ENCODE results near the gene BNC2.

Gene BNC2

GRCh38 chr9:16745359-16745758 is 125.1 kb downstream of the BNC2 start:
- Histone ChIP-seq H3K36me3 (ENCODE audit: low read depth) (no peaks in the 10 kb centered on the region), H3K4me3 (ENCODE audit: severe bottlenecking) (no peak overlapping the region), H3K27ac (ENCODE audit: poor library complexity, severe bottlenecking) (no peak overlapping the region), H3K9me3 (ENCODE audit: severe bottlenecking) (no peaks in the 10 kb centered on the region), H3K27me3 (ENCODE audit: insufficient read depth, poor library complexity, severe bottlenecking) (no peaks in the 10 kb centered on the region), H3K4me1 (ENCODE audit: insufficient read depth, poor library complexity, severe bottlenecking) (no peaks in the 10 kb centered on the region)
- no peak for TF ChIP-seq CTCF (IDR thresholded peaks at IDR 0.05; ENCODE audit: poor library complexity, severe bottlenecking)
- DNase-seq (ENCODE audit: low spot score), result no peak
- no peak for ATAC-seq (ENCODE audit: low read depth)

- no peak for DNase-seq (ENCODE audit: low spot score)
- Histone ChIP-seq H3K9me3 (ENCODE audit: severe bottlenecking) (no peaks in the 10 kb centered on the region), H3K4me1 (ENCODE audit: insufficient read depth, poor library complexity, severe bottlenecking) (no peaks in the 10 kb centered on the region), H3K27me3 (ENCODE audit: insufficient read depth, poor library complexity, severe bottlenecking) (no peaks in the 10 kb centered on the region), H3K27ac (ENCODE audit: poor library complexity, severe bottlenecking) (no peak overlapping the region), H3K4me3 (ENCODE audit: severe bottlenecking) (no peak overlapping the region), H3K36me3 (ENCODE audit: low read depth) (no peaks in the 10 kb centered on the region)
- ATAC-seq (ENCODE audit: low read depth), result no peak
- no peak for TF ChIP-seq CTCF (IDR thresholded peaks at IDR 0.05; ENCODE audit: poor library complexity, severe bottlenecking)
Measured at GRCh38 chr9:16744394-16744793, 126.1 kb downstream of the BNC2 start.

DNA sequence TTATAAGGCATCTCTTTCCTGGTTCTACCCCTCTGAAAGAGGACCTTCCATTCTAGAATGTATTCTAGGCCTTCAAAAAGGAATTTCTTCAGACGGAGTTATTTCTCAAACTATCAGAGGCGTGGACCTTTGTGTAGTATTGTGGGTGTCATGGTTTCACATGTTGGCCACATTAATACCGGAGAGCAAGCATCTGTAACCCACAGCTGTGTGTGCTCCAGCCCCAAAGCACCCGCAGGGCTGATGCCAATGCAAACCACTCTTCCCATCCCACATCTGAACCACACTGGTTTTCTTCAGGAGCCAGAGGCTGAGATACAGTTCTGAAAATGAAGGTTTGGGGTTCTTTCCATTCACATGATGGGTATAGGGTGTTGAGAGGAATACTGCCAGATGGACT is 127.1 kb downstream of the BNC2 start:
- H3K9me3 ChIP-seq (ENCODE audit: severe bottlenecking), result no peaks in the 10 kb centered on the region
- H3K27ac ChIP-seq (ENCODE audit: poor library complexity, severe bottlenecking), result no peak overlapping the region
- H3K4me3 ChIP-seq (ENCODE audit: severe bottlenecking), result no peak overlapping the region
- H3K27me3 ChIP-seq (ENCODE audit: insufficient read depth, poor library complexity, severe bottlenecking), result no peaks in the 10 kb centered on the region
- no peak for TF ChIP-seq CTCF (IDR thresholded peaks at IDR 0.05; ENCODE audit: poor library complexity, severe bottlenecking)
- H3K36me3 ChIP-seq (ENCODE audit: low read depth), result no peaks in the 10 kb centered on the region
- ATAC-seq (ENCODE audit: low read depth) (no peak), DNase-seq (ENCODE audit: low spot score) (no peak)
- H3K4me1 ChIP-seq (ENCODE audit: insufficient read depth, poor library complexity, severe bottlenecking), result no peaks in the 10 kb centered on the region

- TF ChIP-seq CTCF (IDR thresholded peaks at IDR 0.05; ENCODE audit: poor library complexity, severe bottlenecking), result no peak
- Histone ChIP-seq H3K4me3 (ENCODE audit: severe bottlenecking) (no peak overlapping the region), H3K36me3 (ENCODE audit: low read depth) (no peaks in the 10 kb centered on the region), H3K9me3 (ENCODE audit: severe bottlenecking) (no peaks in the 10 kb centered on the region), H3K4me1 (ENCODE audit: insufficient read depth, poor library complexity, severe bottlenecking) (peaks cover 3% of the 10 kb centered on the region), H3K27ac (ENCODE audit: poor library complexity, severe bottlenecking) (no peak overlapping the region), H3K27me3 (ENCODE audit: insufficient read depth, poor library complexity, severe bottlenecking) (no peaks in the 10 kb centered on the region)
- no peak for DNase-seq (ENCODE audit: low spot score)
- no peak for ATAC-seq (ENCODE audit: low read depth)
Measured at GRCh38 chr9:16735001-16735400, 135.5 kb downstream of the BNC2 start.

DNA sequence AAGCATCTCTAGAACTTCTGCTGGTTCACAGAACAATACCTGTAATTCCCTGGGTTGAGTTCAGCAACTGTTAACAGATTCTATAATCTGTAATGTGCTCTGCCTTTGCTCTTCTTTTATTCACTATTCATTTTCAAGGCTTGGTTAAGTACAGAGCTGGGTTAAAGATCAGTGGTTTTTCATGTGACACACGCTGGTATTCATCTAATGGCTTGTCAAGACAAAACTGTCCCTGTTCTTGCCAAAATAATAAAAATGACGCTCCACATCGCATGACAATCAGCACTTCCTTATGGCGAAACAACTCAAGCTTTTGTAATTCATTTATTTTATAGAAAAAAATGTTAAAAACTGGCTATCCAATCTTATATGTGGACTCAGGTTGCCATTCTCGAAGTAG is 137.9 kb downstream of the BNC2 start:
- Histone ChIP-seq H3K36me3 (ENCODE audit: low read depth) (no peaks in the 10 kb centered on the region), H3K27me3 (ENCODE audit: insufficient read depth, poor library complexity, severe bottlenecking) (peaks cover 7% of the 10 kb centered on the region), H3K27ac (ENCODE audit: poor library complexity, severe bottlenecking) (no peak overlapping the region), H3K4me3 (ENCODE audit: severe bottlenecking) (no peak overlapping the region), H3K9me3 (ENCODE audit: severe bottlenecking) (no peaks in the 10 kb centered on the region), H3K4me1 (ENCODE audit: insufficient read depth, poor library complexity, severe bottlenecking) (peaks cover 4% of the 10 kb centered on the region)
- DNase-seq (ENCODE audit: low spot score) (no peak), ATAC-seq (ENCODE audit: low read depth) (no peak)
- TF ChIP-seq CTCF (IDR thresholded peaks at IDR 0.05; ENCODE audit: poor library complexity, severe bottlenecking), result no peak

All from RWPE2 (cell line).